Suprapubic skin (tissue), 4 donors: ENCODE measurements around the gene FETUB. TPM values are rescaled to one million over a fixed set of nuclear protein-coding genes. Genes with fewer than 3 reads are reported as not detected.
"Not testable (repeated sequence)": the region's sequence is repeated elsewhere in the genome, so short reads cannot be mapped to it uniquely, and the experiment has no call there.

Experiments used
- DNase-seq, 2 donors: peaks; one replicate each; pipeline ENCODE4 v3.0.0-alpha.2; 2019; ENCODE audit warnings: low spot score in 2 of 2
- H3K27ac ChIP-seq: fragments of 200-600 bp; sonication (generic); one replicate; pipeline ENCODE4 v1.5.1; 2019
- H3K27me3 ChIP-seq: fragments of 200-600 bp; sonication (generic); one replicate; pipeline ENCODE4 v1.5.1; 2019
- H3K36me3 ChIP-seq: fragments of 200-600 bp; sonication (generic); one replicate; pipeline ENCODE4 v1.5.1; 2019
- H3K4me1 ChIP-seq: fragments of 200-600 bp; sonication (generic); one replicate; pipeline ENCODE4 v1.5.1; 2019
- H3K4me3 ChIP-seq: fragments of 200-600 bp; sonication (generic); one replicate; pipeline ENCODE4 v1.5.1; 2019; ENCODE audit warnings: mild to moderate bottlenecking
- H3K9me3 ChIP-seq: fragments of 200-600 bp; sonication (generic); one replicate; pipeline ENCODE4 v1.5.1; 2019
- EP300 ChIP-seq: sonication (generic); formaldehyde crosslinking; IDR thresholded peaks from one replicate; pipeline ENCODE4 v1.6.1; 2017; ENCODE audit warnings: antibody characterized with exemption
- POLR2A ChIP-seq, 2 donors: fragments of 450-650 bp; IDR thresholded peaks; one replicate each; pipeline ENCODE4 v1.6.1; 2017; ENCODE audit warnings: antibody characterized with exemption in 2 of 2, mild to moderate bottlenecking in 2 of 2, moderate library complexity in 2 of 2
- POLR2AphosphoS5 ChIP-seq, 3 donors: sonication (generic); formaldehyde crosslinking; IDR thresholded peaks; one replicate each; pipeline ENCODE4 v1.6.1; 2017; ENCODE audit warnings: antibody characterized with exemption in 3 of 3
- WGBS: methylation state at CpG from one replicate; pipeline ENCODE4 v1.1.5; 2018; 5-methylcytosine and 5-hydroxymethylcytosine counted together
- total RNA-seq, 4 donors: library from RNA; depleted of rRNA; stranded (reverse); fragments of >200 nt; gene quantifications; one replicate each; pipeline ENCODE4 v1.1.0, GENCODE V29; 2016
- TF ChIP-seq, protein P1 (sequence below), 2 donors: fragments of 200-600 bp in 1 of 2; fragments of 450-650 bp in 1 of 2; sonication (generic) in 1 of 2; IDR thresholded peaks; one replicate each; pipeline ENCODE4 v1.5.1; 2016 to 2019; ENCODE audit warnings: antibody characterized with exemption in 2 of 2, mild to moderate bottlenecking in 1 of 2, moderate library complexity in 1 of 2

FETUB gene
- total RNA-seq, 4 donors from 2014 or later: 3.9 to 16.0 (median 10.4) TPM

DNA sequence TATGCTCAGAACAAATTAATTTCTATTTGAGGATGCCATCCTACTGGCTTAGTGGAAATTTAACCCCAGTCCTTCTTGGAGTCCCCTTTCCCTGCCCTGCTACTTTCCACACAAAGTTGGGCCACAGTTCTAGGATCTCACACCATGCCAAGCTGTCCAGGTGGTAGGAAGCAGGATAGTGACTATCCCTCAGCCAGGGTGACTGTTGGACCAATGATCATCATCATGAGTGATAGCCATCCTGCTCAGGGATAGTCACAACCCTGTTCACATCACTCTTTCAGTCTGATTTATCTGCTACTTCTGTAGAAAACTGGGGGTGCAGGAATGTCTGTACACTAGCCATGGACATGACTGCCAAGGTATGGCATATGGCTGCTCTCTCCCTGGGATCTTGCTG, 38.4 kb downstream of the FETUB start:
- Histone ChIP-seq H3K27ac (no peak overlapping the region), H3K36me3 (no peaks in the 10 kb centered on the region), H3K4me3 (no peak overlapping the region), H3K9me3 (no peaks in the 10 kb centered on the region), H3K4me1 (peaks cover 7% of the 10 kb centered on the region), H3K27me3 (peaks cover 10% of the 10 kb centered on the region)
- DNase-seq: no peak
- TF ChIP-seq, protein P1, sequence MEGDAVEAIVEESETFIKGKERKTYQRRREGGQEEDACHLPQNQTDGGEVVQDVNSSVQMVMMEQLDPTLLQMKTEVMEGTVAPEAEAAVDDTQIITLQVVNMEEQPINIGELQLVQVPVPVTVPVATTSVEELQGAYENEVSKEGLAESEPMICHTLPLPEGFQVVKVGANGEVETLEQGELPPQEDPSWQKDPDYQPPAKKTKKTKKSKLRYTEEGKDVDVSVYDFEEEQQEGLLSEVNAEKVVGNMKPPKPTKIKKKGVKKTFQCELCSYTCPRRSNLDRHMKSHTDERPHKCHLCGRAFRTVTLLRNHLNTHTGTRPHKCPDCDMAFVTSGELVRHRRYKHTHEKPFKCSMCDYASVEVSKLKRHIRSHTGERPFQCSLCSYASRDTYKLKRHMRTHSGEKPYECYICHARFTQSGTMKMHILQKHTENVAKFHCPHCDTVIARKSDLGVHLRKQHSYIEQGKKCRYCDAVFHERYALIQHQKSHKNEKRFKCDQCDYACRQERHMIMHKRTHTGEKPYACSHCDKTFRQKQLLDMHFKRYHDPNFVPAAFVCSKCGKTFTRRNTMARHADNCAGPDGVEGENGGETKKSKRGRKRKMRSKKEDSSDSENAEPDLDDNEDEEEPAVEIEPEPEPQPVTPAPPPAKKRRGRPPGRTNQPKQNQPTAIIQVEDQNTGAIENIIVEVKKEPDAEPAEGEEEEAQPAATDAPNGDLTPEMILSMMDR (IDR thresholded peaks at IDR 0.05): no peak
- TF ChIP-seq POLR2AphosphoS5 (IDR thresholded peaks at IDR 0.05) (no peak), POLR2A (IDR thresholded peaks at IDR 0.05) (no peak), EP300 (no peak)

DNA sequence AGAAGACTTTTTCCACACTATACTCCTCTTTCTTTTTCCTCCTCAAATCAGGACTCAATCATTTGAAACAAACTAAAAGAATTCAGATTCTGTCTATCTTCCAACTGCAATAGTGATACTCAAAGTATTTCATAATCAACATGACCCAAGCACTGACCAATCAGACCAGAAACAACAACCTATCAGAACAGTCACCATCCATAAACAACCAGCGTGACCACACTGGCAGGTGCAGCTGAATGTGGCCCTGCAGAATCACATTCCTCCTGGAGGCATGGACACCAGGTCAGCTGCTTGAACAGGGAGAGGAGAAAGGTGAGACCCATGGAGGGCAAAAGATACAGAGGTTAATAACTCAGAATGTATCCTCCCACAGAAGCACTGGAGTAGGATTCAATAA, 39.0 kb downstream of the FETUB start:
- Histone ChIP-seq H3K27ac (no peak overlapping the region), H3K4me1 (peaks cover 7% of the 10 kb centered on the region), H3K4me3 (no peak overlapping the region), H3K9me3 (no peaks in the 10 kb centered on the region), H3K36me3 (no peaks in the 10 kb centered on the region), H3K27me3 (peaks cover 10% of the 10 kb centered on the region)
- DNase-seq: no peak
- WGBS: 90% methylated on average over 1 of the region's 1 CpG
- TF ChIP-seq POLR2A (IDR thresholded peaks at IDR 0.05): no peak

DNA sequence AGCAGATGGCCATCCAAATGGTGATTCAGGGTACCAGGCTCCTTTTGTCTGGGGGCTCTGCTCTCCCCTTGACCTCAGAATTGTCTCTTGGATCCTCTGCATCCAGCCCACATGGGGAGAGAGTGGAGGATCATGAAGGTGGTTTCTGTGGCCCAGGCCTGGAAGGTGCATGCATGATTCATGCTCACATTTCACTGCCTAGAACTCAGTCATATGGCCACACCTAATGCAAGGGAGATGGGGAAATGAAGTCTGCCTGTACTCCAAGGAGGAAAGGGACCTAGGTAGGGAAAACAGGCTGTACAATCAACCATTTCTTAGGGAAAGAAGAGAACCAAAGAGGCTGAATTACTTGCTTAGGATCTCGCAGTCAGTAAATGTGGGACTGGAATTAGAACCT, 40.7 kb downstream of the FETUB start:
- no peak for DNase-seq
- TF ChIP-seq, protein P1 (IDR thresholded peaks at IDR 0.05): no peak
- no peak for TF ChIP-seq EP300
- no peak for TF ChIP-seq POLR2A (IDR thresholded peaks at IDR 0.05)
- TF ChIP-seq POLR2AphosphoS5 (IDR thresholded peaks at IDR 0.05): no peak
- Histone ChIP-seq H3K4me3 (no peak overlapping the region), H3K9me3 (no peaks in the 10 kb centered on the region), H3K27me3 (peaks cover 7% of the 10 kb centered on the region), H3K4me1 (peaks cover 7% of the 10 kb centered on the region), H3K36me3 (no peaks in the 10 kb centered on the region), H3K27ac (no peak overlapping the region)
- 81% methylated on average over 1 of the region's 1 CpG for WGBS

GRCh38 chr3:186682812-186683211, 42.6 kb downstream of the FETUB start:
- no peaks in the 10 kb centered on the region for H3K9me3 ChIP-seq
- TF ChIP-seq POLR2AphosphoS5 (IDR thresholded peaks at IDR 0.05) (no peak), EP300 (no peak), POLR2A (IDR thresholded peaks at IDR 0.05) (no peak)
- TF ChIP-seq, protein P1 (IDR thresholded peaks at IDR 0.05): no peak
- no peak for DNase-seq
- H3K27ac ChIP-seq: no peak overlapping the region
- H3K27me3 ChIP-seq: no peaks in the 10 kb centered on the region
- no peaks in the 10 kb centered on the region for H3K36me3 ChIP-seq
- WGBS: 73% methylated on average over 3 of the region's 3 CpGs
- peaks cover 7% of the 10 kb centered on the region for H3K4me1 ChIP-seq
- H3K4me3 ChIP-seq: no peak overlapping the region

DNA sequence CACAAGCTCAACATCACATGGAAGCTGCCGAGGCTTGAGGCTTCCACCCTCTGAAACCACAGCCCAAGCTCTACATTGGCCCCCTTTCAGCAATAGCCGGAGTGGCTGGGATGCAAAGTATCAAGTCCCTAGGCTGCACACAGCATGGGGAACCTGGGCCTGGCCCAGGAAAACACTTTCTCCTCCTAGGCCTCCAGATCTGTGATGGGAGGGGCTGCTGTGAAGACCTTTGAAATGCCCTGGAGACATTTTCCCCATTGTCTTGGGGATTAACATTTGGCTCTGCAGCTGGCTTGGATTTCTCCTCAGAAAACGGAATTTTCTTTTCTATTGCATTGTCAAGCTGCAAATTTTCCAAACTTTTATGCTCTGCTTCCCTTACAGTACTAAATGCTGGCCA, 43.8 kb downstream of the FETUB start:
- WGBS: 54% methylated on average over 3 of the region's 3 CpGs
- no peaks in the 10 kb centered on the region for H3K36me3 ChIP-seq
- no peak for TF ChIP-seq EP300
- TF ChIP-seq POLR2A (IDR thresholded peaks at IDR 0.05): no peak
- no peak for TF ChIP-seq POLR2AphosphoS5 (IDR thresholded peaks at IDR 0.05)
- TF ChIP-seq, protein P1 (IDR thresholded peaks at IDR 0.05): no peak
- H3K27me3 ChIP-seq: peaks cover 3% of the 10 kb centered on the region
- no peak overlapping the region for H3K4me3 ChIP-seq
- H3K27ac ChIP-seq: no peak overlapping the region
- no peaks in the 10 kb centered on the region for H3K9me3 ChIP-seq
- peaks cover 7% of the 10 kb centered on the region for H3K4me1 ChIP-seq
- no peak for DNase-seq

DNA sequence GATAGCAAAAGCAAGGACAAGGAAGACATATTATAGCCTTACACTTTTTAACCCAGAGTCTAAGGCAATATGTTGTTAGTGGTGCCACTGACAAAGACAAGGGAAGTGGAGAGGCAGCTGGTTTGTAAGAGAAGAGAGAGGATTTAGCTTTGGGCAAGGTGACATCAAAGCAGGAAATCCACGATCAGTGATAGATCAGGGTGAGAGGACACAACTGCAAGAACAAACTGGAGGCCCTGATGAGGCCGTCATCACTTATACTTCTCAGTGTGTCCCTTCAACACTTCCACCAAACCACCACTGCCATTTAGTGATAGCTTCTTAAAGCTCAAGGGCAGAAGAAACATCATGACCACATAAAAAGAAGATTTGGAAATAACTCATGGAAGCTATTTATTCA, 46.3 kb downstream of the FETUB start:
- WGBS: 90% methylated on average over 2 of the region's 2 CpGs

More for the DNA sequence above, 46.3 kb downstream of the FETUB start:
- DNase-seq, H3K4me3 ChIP-seq, H3K4me1 ChIP-seq, H3K36me3 ChIP-seq, H3K9me3 ChIP-seq, H3K27ac ChIP-seq, H3K27me3 ChIP-seq: not testable (repeated sequence)
